ENCODE data around the gene AKR1B15. TPM values are rescaled to one million over a fixed set of nuclear protein-coding genes. Genes with fewer than 3 reads are reported as not detected.
"Not testable (repeated sequence)": the region's sequence is repeated elsewhere in the genome, so short reads cannot be mapped to it uniquely, and the experiment has no call there.

Gene AKR1B15
- total and polyA plus RNA-seq, 12 donors, result not detected

DNA sequence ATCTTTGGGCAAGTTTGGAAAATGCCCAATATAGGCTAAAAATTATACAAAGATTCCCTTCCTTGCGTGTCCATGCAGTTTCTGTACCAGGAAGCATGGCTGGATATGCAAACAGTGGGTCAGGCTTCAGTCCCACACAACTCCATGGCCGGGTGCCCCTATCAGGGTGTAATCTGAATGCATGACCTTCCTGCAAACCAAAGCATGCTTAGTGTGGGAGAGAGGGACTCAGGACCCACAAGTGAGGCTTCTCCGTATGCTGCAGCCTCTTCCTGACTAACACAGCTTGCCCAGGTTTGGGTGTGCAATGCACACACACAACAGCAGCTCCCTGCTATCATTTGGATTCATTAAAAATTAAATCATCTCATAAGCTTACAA is 13.0 kb upstream of the AKR1B15 start:
- H3K27ac ChIP-seq, result no peak overlapping the region
- H3K9me3 ChIP-seq, result no peaks in the 10 kb centered on the region
- intact Hi-C loops (cut with DNase I), result no loop called here
- no peak for DNase-seq
- H3K36me3 ChIP-seq, result no peaks in the 10 kb centered on the region
- ATAC-seq, result no peak
- peaks cover 0 to 7% (median 0%) of the 10 kb centered on the region in 7 donors for H3K27me3 ChIP-seq
- H3K4me1 ChIP-seq, result peaks cover 0 to 6% (median 0%) of the 10 kb centered on the region in 9 donors
- H3K4me3 ChIP-seq, result no peak overlapping the region
- TF ChIP-seq, protein P1, sequence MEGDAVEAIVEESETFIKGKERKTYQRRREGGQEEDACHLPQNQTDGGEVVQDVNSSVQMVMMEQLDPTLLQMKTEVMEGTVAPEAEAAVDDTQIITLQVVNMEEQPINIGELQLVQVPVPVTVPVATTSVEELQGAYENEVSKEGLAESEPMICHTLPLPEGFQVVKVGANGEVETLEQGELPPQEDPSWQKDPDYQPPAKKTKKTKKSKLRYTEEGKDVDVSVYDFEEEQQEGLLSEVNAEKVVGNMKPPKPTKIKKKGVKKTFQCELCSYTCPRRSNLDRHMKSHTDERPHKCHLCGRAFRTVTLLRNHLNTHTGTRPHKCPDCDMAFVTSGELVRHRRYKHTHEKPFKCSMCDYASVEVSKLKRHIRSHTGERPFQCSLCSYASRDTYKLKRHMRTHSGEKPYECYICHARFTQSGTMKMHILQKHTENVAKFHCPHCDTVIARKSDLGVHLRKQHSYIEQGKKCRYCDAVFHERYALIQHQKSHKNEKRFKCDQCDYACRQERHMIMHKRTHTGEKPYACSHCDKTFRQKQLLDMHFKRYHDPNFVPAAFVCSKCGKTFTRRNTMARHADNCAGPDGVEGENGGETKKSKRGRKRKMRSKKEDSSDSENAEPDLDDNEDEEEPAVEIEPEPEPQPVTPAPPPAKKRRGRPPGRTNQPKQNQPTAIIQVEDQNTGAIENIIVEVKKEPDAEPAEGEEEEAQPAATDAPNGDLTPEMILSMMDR (IDR thresholded peaks at IDR 0.05), result no peak
- 73 to 79% methylated on average over 3 of the region's 3 CpGs for WGBS, 2 donors

DNA sequence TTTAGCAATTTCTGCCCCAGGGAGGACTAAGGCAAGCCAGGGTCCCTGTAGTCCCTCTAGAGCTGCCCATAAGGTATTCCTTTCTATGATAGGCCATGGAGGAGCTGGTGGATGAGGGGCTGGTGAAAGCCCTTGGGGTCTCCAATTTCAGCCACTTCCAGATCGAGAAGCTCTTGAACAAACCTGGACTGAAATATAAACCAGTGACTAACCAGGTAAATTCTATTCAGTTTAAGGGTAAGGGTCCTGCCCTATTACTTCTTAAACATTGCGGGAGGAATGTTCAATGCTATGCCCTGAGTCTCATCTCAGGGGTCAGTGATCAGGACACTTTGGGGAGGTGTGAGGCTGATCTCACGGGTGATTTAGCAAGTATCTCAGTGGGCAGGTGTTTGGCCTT is 12.4 kb upstream of the AKR1B15 start:
- H3K9me3 ChIP-seq; intact Hi-C loops (cut with DNase I); H3K4me3 ChIP-seq; H3K4me1 ChIP-seq; DNase-seq; H3K27ac ChIP-seq; ATAC-seq; H3K36me3 ChIP-seq: not testable (repeated sequence)
- WGBS, 2 donors, result 75 to 85% methylated on average over 3 of the region's 3 CpGs
- H3K27me3 ChIP-seq, result peaks cover 0 to 12% (median 0%) of the 10 kb centered on the region in 7 donors

DNA sequence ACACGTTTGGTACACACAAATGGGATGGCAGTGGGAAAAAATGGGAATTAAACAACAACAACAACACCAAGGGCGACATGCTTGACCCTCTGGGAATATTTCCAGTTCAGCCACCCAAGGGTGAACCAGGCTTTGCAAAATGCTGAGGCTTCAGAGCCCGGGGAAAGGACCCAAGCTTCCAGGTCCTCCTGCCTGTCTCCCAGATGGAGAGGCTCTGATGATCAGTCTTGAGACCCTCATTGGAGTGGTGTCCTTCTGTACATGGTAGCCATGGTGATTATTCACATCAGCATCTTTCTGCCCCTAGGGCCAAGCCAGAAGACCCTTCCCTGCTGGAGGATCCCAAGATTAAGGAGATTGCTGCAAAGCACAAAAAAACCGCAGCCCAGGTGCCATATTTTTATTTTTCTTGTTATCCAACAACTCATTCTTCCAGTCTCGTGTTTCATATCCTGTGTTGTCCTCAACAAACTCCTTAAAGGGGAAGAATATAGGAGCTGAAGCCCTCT is 11.6 kb upstream of the AKR1B15 start:
- intact Hi-C loops (cut with DNase I), result not testable (repeated sequence)

DNA sequence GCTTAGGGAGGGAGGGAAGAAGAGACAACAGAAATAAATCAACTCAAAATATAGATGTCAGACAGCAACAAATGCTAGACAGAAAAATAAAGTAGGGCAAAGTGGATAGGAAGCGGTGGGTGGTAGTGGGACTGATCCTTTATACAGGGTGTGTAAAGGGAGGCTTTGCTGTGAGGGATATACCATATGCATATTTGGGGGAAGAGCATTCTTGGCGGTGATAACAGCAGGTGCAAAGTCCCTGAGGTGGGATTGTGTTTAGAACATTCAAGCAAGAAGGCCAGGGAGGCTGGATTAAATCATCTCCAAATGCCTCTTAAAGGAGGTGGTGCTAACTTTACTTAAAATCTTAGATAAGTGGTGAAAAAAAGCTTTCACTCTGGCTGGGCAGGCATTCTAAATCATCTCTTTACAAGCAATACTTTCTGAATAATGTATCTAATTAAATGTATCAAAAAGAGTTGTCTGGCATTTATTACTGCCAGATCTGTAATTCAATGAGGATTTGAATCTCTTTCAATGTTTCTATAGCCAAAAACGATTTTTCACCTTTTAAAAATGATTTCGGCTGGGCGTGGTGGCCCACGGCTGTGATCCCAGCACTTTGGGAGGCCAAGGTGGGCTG is 9.4 kb upstream of the AKR1B15 start:
- H3K36me3 ChIP-seq, result no peaks in the 10 kb centered on the region
- no peaks in the 10 kb centered on the region for H3K9me3 ChIP-seq
- ATAC-seq (no peak), DNase-seq (no peak)
- TF ChIP-seq, protein P1 (IDR thresholded peaks at IDR 0.05), result no peak
- H3K4me3 ChIP-seq, result no peak overlapping the region
- H3K27me3 ChIP-seq, result peaks cover 0 to 12% (median 3%) of the 10 kb centered on the region in 7 donors
- WGBS, 2 donors, result 87 to 88% methylated on average over 6 of the region's 6 CpGs
- peaks cover 0 to 6% (median 0%) of the 10 kb centered on the region in 9 donors for H3K4me1 ChIP-seq
- no peak overlapping the region for H3K27ac ChIP-seq
- intact Hi-C loops (cut with DNase I), result loop anchor here in 5 of 10 donors (10.0 kb wide), 2 partner anchors 65 to 105 kb away; no protein-coding TSS in a partner anchor

More for the DNA sequence above, 11.6 kb upstream of the AKR1B15 start:
- H3K27ac ChIP-seq, H3K9me3 ChIP-seq, H3K4me1 ChIP-seq, ATAC-seq, H3K4me3 ChIP-seq, DNase-seq, H3K36me3 ChIP-seq: not testable (repeated sequence)
- H3K27me3 ChIP-seq, result peaks cover 0 to 12% (median 0%) of the 10 kb centered on the region in 7 donors
- WGBS, 2 donors, result 80 to 81% methylated on average over 5 of the region's 5 CpGs

DNA sequence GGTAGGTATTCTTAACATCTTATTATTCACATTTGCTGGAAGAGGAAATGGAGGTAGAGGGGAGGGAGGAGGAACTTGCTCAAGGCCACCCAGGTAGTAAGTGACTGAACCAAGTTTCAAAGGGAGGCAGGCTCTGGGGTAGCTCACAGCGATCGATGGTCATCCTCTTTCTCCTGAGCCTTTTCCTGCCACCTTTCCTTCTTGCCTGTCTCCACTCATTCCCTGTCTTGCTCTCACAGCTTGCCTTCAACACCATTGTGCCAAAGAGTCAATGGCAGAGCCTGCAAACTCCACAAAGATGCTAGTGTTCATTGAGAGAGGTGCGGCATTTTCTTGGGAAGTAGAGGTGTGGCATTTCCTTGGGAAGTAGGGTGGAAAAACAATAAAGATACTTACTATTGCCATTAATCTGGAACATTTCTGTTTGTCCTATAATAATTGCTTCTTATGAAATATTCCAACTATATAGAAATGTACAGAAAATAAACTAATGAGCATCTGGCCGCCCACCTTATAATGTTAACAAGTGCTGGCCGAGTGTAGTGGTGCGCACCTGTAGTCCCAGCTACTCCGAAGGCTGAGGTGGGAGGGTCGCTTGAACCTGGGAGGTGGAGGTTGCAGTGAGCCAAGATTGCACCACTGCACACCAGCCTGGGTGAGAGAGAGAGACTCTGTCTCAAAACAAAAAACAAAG is 7.3 kb upstream of the AKR1B15 start:
- not testable (repeated sequence) for H3K36me3 ChIP-seq, H3K9me3 ChIP-seq, DNase-seq, H3K4me1 ChIP-seq, H3K27ac ChIP-seq, H3K4me3 ChIP-seq, ATAC-seq
- WGBS, 2 donors, result 87 to 90% methylated on average over 8 of the region's 8 CpGs
- intact Hi-C loops (cut with DNase I), result loop anchor here in 5 of 10 donors (10.0 kb wide), 2 partner anchors 63 to 107 kb away; no protein-coding TSS in a partner anchor
- H3K27me3 ChIP-seq, result peaks cover 0 to 13% (median 3%) of the 10 kb centered on the region in 7 donors
